ENCODE data around the gene TGFBR2.
"Not testable (repeated sequence)": the region's sequence is repeated elsewhere in the genome, so short reads cannot be mapped to it uniquely, and the experiment has no call there.

TGFBR2 gene

GRCh38 chr3:30658328-30659052 lies 52.1 kb downstream of the TGFBR2 start:
- peak; percentile 31 for DNase-seq (ENCODE audit: low spot score)

- peak; percentile 74 for DNase-seq (ENCODE audit: low spot score)
Measured at GRCh38 chr3:30659270-30660130, 53.1 kb downstream of the TGFBR2 start.

- no peak for DNase-seq (ENCODE audit: low spot score)
Measured at GRCh38 chr3:30660136-30660535, 53.7 kb downstream of the TGFBR2 start.

GRCh38 chr3:30660656-30661055 lies 54.3 kb downstream of the TGFBR2 start:
- DNase-seq (ENCODE audit: low spot score) = no peak

- no peak for DNase-seq (ENCODE audit: low spot score)
Measured at GRCh38 chr3:30661098-30661873, 54.9 kb downstream of the TGFBR2 start.

- DNase-seq (ENCODE audit: low spot score) = no peak
Measured at GRCh38 chr3:30662836-30663235, 56.4 kb downstream of the TGFBR2 start.

- no peak for DNase-seq (ENCODE audit: low spot score)
Measured at GRCh38 chr3:30663533-30664241, 57.3 kb downstream of the TGFBR2 start.

- no peak for DNase-seq (ENCODE audit: low spot score)
Measured at GRCh38 chr3:30664459-30664858, 58.1 kb downstream of the TGFBR2 start.

GRCh38 chr3:30664884-30665283 lies 58.5 kb downstream of the TGFBR2 start:
- DNase-seq (ENCODE audit: low spot score) = no peak

GRCh38 chr3:30665539-30665938 lies 59.1 kb downstream of the TGFBR2 start:
- no peak for DNase-seq (ENCODE audit: low spot score)

GRCh38 chr3:30666572-30667279 lies 60.3 kb downstream of the TGFBR2 start:
- DNase-seq (ENCODE audit: low spot score) = no peak

GRCh38 chr3:30667280-30667651 lies 60.9 kb downstream of the TGFBR2 start:
- DNase-seq (ENCODE audit: low spot score) = no peak

- DNase-seq (ENCODE audit: low spot score) = no peak
Measured at GRCh38 chr3:30668051-30668609, 61.7 kb downstream of the TGFBR2 start.

- not testable (repeated sequence) for DNase-seq (ENCODE audit: low spot score)
Measured at GRCh38 chr3:30669360-30669934, 63.0 kb downstream of the TGFBR2 start.

- DNase-seq (ENCODE audit: low spot score) = no peak
Measured at GRCh38 chr3:30670292-30670691, 63.9 kb downstream of the TGFBR2 start.

- DNase-seq (ENCODE audit: low spot score) = no peak
Measured at GRCh38 chr3:30671527-30672286, 65.3 kb downstream of the TGFBR2 start.

GRCh38 chr3:30672287-30672735 lies 65.9 kb downstream of the TGFBR2 start:
- no peak for DNase-seq (ENCODE audit: low spot score)

GRCh38 chr3:30672959-30673358 lies 66.6 kb downstream of the TGFBR2 start:
- DNase-seq (ENCODE audit: low spot score) = no peak

- no peak for DNase-seq (ENCODE audit: low spot score)
Measured at GRCh38 chr3:30673425-30674341, 67.3 kb downstream of the TGFBR2 start.
